GM10248 (cell line): ENCODE data around the gene FAM20C.

ENCODE experiments used
- CTCF ChIA-PET: fragments of 300-600 bp; sonication (Branson Sonifier 250); formaldehyde crosslinking; extraction: SDS; loops from one replicate; lab custom pipeline; 2021; ENCODE audit warnings: antibody characterized with exemption; lab: Yijun Ruan, JAX
- POLR2A ChIA-PET: fragments of 350-650 bp; sonication (Branson Sonifier 250); formaldehyde crosslinking; extraction: SDS; loops from one replicate; lab custom pipeline; 2020; ENCODE audit warnings: antibody characterized with exemption; lab: Yijun Ruan, JAX
- DNase-seq: peaks from one replicate; pipeline ENCODE4 v3.0.0; 2012; ENCODE audit errors: extremely low spot score
- TF ChIP-seq, protein P1 (sequence below): IDR thresholded peaks from 2 replicates; pipeline ENCODE4 v1.5.1; 2012; ENCODE audit warnings: mild to moderate bottlenecking, low read depth; ENCODE audit errors: extremely low read depth, missing control alignments, control extremely low read depth

FAM20C gene

DNA sequence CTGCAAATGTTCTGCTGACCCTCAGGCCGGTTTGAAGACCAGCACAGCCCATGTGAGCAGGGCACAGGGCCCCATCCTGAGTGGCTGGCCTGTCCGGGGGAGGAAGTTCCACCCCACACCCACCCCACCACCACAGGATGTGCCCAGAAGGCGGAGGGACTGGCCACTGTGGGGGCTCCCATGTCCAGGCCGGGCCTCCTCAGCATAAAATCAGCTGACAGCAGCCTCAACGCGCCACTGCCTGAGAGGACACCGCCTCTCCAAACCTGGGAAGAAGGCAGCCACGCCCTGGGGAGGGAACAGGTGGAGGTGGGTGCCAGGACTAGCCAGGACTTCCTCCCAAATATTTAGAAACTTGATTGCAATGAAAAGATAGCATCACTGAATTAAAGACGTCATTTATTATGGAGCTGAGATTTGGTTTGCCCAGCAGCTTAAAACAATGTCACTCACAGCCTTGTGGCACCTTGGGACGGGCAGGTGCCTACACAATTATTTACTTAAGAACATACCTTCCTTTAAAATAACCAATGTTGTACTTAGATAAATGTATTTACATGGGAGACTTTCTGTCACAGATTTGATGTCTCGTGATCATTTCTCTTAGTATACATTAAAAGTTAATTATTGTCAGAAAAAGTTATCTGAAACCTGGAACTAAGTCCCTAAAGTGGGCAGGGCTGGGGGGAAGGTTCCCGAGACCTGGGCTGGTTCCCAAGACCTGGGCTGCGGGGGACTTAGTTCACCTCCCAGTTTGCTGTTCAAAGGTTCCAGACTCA lies 27.3 kb upstream of the FAM20C start:
- ChIA-PET POLR2A (no interaction called here), CTCF (no interaction called here)
- no peak for DNase-seq
- TF ChIP-seq, protein P1, sequence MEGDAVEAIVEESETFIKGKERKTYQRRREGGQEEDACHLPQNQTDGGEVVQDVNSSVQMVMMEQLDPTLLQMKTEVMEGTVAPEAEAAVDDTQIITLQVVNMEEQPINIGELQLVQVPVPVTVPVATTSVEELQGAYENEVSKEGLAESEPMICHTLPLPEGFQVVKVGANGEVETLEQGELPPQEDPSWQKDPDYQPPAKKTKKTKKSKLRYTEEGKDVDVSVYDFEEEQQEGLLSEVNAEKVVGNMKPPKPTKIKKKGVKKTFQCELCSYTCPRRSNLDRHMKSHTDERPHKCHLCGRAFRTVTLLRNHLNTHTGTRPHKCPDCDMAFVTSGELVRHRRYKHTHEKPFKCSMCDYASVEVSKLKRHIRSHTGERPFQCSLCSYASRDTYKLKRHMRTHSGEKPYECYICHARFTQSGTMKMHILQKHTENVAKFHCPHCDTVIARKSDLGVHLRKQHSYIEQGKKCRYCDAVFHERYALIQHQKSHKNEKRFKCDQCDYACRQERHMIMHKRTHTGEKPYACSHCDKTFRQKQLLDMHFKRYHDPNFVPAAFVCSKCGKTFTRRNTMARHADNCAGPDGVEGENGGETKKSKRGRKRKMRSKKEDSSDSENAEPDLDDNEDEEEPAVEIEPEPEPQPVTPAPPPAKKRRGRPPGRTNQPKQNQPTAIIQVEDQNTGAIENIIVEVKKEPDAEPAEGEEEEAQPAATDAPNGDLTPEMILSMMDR: no peak

DNA sequence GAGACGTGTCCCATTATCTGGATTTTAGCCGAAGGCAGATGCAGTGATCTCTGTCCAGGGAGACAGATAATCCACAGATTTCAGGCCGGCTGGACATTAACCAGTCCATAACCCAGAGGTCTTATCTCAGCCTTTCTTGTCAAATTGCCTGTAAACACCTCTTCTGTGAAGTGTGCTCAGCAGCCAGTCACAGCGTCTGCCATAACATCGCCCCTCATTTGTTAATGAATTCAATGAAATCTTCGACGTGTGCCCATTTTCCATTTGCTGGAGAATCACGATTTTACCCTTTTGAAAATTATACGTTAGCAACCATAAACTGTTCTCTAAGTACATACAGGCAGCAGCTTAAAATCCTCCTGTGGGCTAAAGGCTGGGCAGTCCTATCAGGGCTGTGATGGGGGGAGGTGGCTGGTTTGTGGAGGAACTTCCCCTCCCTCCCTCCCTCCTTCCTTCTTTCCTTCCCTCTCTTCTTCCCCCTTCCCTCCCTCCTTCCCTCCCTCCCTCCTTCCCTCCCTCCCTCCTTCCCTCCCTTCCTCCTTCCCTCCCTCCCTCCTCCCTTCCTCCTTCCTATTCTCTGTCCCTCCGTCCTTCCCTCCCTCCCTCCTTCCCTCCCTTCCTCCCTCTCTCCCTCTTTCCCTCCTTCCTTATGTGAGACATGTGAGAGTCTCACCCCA lies 26.6 kb upstream of the FAM20C start:
- TF ChIP-seq, protein P1: no peak
- ChIA-PET CTCF (no interaction called here), POLR2A (no interaction called here)
- no peak for DNase-seq

DNA sequence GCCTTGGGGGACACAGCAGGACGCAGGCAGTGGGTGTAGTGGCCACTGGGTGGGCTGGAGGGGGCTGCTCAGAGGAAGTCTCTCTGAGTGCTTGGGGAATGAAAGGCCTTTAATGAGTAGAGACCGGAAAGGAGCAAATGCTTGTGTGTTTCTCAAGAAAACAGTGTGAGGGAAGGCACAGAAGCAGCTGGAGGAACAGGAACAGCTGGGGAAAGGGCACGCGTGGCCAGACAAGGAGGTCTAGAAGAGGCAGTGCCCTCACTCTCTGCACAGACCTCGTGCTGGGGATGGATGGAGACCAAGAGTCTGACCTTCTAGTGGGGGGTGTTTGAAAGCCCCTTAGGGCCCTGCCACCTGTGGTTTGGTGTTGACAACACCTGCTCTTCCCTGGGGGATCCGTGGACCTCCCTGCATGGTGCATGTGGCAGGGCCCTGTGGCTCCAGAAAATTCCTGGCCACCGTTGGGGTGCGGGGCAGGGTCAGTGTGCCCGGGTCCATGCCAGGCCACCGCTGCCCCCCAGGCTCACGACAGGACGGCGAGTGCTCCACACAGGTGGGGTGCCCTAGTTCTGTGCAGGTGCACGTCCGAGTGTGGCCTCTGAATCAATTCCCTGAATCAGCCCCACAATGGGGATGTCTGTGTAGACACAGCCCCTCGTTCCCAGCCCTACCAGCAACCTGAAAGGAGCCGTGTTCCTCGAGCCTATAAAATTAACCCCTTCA lies 25.9 kb upstream of the FAM20C start:
- ChIA-PET CTCF (no interaction called here), POLR2A (no interaction called here)
- TF ChIP-seq, protein P1: no peak
- no peak for DNase-seq

DNA sequence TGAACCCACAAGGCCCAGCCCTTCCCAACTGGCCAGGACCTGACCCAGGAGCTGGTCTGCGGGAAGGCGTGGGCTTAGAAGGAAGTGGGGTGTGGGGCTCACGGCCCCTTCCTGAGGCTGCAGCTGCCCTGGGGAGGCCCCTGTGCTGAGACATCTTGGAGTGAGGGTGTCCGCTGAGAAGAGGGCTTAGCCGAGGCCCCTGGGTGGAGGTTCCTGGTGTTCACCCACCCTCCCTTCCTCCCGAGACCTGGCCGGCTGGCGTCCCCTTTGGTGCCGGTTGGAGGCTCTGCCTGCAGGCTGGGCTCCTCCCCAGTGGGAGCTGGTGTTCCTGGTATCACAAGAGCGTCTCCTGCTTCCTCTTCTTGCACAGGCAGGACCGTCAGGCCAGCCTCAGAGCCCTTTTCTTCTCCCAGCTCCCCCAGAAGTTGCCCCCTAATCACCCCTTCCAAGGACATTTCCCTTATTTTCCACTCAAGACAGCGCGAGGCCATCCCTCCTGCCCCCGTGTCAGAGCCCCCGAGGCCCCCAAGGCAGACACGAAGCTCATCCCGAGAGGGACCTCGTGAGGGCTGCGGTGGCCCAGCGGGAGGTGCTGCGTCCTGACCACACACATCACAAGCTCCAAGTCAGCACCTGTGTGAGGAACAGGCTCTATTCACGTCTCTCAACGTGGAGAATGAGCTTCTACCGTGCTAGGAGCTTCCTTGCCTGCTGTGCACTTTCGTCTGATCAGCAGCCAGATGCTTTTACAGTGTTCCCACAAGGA lies 25.1 kb upstream of the FAM20C start:
- POLR2A ChIA-PET: interaction anchor here (0.6 kb wide), 1 partner anchor 15 kb away, joined by 3 read pairs; no protein-coding TSS in a partner anchor
- DNase-seq: no peak
- CTCF ChIA-PET: interaction anchor here (1.1 kb wide), 1 partner anchor 12 kb away, joined by 3 read pairs; no protein-coding TSS in a partner anchor

DNA sequence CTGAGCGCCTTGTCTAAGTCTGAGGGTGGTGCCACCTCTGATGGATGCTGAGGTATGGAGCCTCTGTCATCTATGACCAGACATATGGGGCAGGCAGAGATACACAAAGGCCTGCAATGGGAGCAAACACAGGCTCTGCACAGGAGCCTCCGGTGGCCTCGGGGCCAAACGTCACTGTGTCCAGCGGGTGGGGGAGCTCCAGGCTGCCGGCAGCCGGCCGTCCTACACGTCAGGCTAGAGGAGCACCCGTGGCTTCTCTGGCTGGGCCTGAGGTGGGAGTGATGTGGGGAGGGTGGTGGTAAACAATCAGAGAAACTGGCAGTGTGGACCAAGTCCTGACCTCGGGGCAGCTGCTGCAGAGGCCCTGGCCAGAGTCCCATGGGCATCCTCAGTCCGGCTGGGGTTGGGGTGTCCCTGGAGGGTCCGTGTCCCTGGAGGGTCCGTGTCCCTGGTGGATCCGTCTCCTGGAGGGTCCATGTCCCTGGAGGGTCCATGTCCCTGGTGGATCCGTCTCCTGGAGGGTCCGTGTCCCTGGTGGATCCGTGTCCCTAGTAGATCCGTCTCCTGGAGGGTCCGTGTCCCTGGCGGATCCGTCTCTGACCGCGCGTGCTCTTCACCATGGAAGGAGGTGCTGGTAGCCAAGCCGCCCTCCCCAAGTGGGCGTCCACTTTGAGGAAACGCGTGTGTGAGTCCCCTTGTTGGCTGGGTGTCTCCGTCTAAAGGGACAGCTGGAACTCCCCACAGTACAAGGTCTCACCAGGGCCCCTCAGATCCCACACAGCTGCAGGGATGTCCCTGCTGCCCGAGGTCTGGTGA lies 24.2 kb upstream of the FAM20C start:
- DNase-seq: no peak
- TF ChIP-seq, protein P1: no peak
- POLR2A ChIA-PET: interaction anchor here (0.6 kb wide), 1 partner anchor 16 kb away, joined by 3 read pairs; no protein-coding TSS in a partner anchor
- CTCF ChIA-PET: interaction anchor here (1.1 to 1.2 kb wide), 2 partner anchors 9 to 11 kb away, joined by 3 read pairs; no protein-coding TSS in a partner anchor

More for the DNA sequence above, 25.1 kb upstream of the FAM20C start:
- TF ChIP-seq, protein P1: no peak
